Amniotic stem cell (primary cell): ENCODE results near the gene SLC4A2.

Experiments
- DNase-seq: peaks from one replicate; lab custom pipeline; 2025; lab: John Stamatoyannopoulos, UW

SLC4A2 gene

DNA sequence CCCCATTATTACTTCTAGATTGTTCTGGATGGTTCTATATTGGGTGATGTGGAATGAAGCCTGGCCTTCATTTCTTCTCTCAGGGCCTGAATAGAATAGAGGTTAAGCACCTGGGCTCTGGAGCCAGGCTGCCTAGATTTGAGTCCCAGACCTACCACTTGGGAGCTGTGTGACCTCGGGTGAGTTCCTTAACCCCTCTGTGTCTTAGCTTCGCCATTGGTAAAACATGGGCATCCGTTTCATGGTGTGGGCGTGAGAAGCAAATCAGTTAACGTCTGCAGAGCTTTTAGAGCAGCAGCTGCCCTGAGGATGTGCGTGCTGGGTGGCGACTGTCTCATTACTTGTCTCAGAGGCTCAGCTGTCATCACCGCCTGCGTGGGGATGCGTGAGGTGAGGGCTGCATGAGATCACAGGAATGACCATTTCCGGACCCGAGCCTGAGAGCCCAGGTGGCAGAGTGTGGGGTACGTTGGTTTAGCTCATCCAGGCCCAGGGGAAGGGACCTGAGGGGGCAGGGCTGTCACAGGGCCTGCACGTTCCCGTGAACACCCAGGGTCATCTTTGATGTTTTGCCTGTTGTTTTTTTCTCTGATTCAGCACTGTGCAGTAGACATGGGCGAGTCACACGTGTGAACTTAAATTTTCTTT, 36.6 kb downstream of the SLC4A2 start:
- no peak for DNase-seq

- DNase-seq: no peak
These were observed 40.3 kb downstream of the SLC4A2 start for GRCh38 chr7:151099486-151100211.

- DNase-seq: no peak
These were observed 41.5 kb downstream of the SLC4A2 start for GRCh38 chr7:151100921-151101320.

DNA sequence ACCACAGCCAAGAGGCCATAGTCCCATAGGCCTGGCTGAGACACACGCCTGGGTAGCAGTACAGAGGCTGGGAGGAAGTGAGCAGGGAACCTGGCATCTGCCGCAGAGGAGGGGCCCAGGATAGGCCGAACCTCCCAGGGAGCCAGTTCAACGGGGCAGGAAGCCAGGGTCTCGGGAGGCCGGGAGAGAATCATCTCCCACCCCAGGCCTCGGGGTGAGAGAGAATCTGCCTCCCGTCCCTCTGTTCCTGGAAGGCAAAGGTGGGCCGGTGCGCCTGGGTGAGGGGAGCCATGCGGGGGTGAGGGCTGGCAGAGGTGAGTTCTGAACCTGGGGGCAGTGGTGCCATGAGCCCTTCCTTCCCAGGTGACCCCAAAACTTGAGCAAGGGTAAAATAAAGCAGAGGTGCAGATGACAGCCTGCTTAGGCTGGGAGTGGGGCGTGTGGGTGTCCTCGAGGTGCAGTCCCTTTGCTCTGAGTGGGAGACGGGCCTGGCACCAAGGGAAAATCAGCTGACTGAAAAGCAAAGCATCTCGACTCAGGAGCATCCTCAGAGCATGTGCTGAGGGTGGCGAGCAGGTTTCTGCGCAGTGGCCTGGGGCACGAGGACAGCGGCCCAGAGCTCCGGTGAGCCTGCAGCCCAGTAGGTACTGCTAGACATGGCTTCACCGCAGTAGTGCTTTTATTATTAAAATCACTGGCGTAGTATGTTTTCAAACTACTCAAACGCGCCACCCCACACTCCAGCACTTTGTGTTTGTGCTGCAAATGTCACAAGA, 42.4 kb downstream of the SLC4A2 start:
- DNase-seq: no peak

GRCh38 chr7:151102991-151103390, 43.6 kb downstream of the SLC4A2 start:
- no peak for DNase-seq

DNA sequence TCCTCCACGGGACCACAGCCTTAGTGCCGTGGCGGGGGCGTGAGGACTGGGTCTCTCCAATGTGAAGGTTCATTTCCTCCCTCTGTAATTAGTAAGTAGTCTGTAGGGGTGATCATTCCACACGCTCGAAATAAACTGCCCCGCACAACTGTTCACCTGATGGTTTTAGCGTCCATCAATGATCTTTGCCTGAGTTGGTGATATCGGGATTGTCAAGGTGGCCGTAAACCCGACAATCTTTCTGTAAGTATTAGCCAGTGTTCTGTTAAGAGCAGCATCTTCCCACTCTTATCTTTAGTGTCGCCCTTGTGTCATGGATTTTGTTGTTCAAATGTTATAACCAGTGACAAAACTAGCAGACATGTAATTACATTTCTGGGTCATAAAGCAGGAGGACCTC, 44.6 kb downstream of the SLC4A2 start:
- DNase-seq: no peak

DNA sequence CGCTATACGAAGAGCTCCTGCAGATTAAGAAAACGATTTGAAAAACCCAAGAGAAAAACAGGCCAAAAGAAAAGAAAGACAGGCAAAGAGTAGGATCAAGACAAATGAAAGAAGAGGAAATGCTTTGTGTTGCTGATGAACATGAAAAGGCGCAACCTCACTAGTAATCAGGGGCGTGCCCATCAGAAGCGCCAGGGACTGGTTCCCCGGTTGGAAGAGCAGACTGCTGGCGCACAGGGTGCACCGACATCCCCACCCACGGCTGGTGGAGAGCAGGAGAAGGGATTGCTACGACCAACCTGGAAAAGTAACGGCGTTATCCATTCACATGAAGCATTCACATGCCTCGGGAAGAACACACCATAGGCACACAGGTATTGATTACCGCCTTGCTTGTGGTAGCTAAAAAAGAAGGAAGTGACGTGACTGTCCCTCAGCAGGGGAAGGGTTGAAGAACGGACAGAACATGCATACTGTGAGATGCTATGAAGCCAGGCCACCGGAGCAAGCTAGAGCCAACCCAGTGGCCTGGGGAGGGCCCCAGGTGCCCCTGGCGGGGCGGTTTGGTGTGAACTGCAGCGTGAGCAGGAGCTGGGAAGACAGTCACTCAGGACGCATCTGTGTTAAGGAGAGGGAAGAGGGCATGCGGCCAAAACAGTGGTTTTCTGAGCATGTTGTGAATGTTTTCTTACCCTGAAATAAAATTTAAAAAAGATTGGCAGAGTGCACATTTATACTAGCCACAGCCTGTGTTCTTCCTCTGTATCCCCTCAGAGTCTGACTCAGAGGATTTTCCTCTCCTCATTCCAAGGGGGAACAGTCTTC, 45.2 kb downstream of the SLC4A2 start:
- DNase-seq: peak; percentile 54

GRCh38 chr7:151107882-151108281, 48.5 kb downstream of the SLC4A2 start:
- DNase-seq: no peak

GRCh38 chr7:151109094-151110048, 50.0 kb downstream of the SLC4A2 start:
- DNase-seq: no peak

GRCh38 chr7:151110236-151110940, 51.0 kb downstream of the SLC4A2 start:
- DNase-seq: no peak

GRCh38 chr7:151110941-151111645, 51.7 kb downstream of the SLC4A2 start:
- DNase-seq: peak; percentile 31

GRCh38 chr7:151113344-151114150, 54.2 kb downstream of the SLC4A2 start:
- peak; percentile 61 for DNase-seq

GRCh38 chr7:151114151-151115090, 55.0 kb downstream of the SLC4A2 start:
- DNase-seq: no peak

DNA sequence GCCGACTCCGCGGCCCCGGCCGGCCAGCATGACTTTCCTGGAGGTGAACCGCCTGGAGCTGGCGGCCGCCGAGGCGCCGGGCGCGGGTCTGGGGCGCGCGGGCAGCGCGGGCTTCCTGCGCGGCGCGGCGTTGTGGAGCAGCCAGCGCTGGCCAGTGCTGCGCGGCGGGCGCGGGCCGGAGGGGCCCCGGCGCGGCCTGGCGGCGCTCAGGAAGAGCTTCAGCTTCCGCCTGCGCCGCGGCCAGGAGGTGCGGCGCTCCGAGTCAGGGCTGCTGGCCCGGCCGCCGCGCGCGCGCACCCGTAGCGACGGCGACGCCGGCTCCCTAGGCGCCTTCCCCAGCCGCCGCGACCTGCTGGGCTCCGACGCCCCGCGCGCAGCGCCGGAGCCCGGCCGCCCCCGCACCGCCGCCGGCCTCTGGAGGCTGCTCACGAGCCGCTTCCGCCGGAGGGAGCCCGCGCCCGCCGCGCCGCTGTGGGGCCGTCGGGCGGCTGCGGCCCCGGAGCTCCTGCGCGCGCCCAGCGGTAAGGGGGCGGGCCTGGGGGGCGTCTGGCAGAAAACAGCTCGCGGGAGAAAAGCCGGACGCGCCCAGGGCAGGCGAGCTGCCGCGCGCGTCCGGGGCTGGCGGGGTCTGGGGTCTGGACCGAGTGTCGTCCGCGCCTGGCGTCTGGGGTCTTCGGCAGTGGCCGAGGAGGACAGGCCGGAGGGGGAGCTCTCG, 55.9 kb downstream of the SLC4A2 start:
- DNase-seq: no peak

DNA sequence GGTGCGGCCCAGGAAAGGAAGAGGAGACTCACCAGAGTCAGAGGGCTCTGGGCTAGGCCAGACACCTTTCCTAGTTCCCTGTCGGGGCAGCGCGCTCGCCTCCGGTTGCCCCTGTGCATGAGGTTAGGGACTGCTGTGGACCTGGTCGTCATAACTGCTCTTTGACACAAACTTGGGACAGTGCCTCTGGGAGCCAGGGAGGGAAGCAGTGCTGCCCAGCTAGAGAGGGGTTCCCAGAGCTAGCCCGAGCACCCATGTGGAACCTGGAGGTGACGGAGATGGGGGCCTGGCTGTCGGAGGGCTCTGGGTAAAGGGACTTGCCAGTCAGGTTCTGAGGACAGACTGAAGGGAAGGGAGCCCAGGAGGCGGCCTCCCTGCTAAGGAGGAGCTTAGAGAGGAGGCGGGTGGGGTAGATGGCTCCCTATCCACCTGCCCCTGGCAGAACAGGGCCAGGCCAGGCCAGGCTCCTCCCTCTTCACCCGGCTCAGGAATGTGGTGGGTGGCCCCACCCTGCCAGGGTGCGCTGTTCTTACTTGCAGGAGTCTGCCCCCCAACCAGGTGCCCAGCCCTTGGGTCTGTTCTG, 56.5 kb downstream of the SLC4A2 start:
- no peak for DNase-seq

DNA sequence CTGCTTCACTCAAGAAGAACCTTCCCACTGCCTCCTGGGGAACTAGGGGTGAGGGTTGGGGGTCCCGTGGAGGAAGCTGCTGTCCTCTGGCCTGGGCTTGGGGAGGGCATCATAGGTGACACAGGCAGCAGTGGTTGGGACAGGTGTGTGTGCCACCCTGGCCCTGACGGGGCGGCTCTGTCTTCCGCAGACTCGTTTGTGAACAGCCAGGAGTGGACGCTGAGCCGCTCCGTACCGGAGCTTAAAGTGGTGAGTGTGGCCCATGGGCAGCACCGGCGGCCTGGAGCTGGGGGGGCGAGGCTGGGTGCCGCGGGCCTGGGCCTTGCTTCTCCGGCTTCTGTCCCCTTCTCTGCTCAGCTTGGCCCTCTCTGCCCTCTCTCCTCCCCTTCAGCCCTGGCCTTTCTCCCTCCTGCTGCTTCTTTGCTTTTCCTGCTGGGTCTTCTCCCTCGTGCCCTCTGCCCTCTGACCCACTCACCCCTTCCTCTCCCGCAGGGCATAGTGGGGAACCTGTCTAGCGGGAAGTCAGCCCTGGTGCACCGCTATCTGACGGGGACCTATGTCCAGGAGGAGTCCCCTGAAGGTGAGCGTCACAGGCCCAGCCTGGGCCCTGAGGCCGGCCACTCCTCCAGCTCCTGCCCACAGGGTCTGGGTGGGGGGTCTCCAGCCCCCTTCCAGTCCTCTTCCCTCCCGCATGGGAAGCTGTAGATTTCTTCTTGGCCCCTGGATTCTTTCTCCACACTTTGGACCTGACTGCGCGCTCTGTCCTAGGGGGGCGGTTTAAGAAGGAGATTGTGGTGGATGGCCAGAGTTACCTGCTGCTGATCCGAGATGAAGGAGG, 57.4 kb downstream of the SLC4A2 start:
- no peak for DNase-seq
